Retinal pigment epithelial cell (primary cell): ENCODE data around the gene ARHGAP19.
A peak's percentile ranks its signal among the peaks of the same experiment; 100 is the strongest.

Source experiments
- DNase-seq: peaks from one replicate; pipeline ENCODE4 v3.0.0-alpha.2; 2010; ENCODE audit warnings: low read depth
- H3K4me3 ChIP-seq: 2 replicates; pipeline ENCODE4 v1.5.1; 2011; ENCODE audit warnings: mild to moderate bottlenecking, low read length, control low read depth, moderate library complexity
- CTCF ChIP-seq: conservative IDR thresholded peaks from 2 replicates; pipeline ENCODE4 v1.5.1; 2011; ENCODE audit warnings: low read depth, low read length, control low read depth, inconsistent platforms

ARHGAP19 gene

GRCh38 chr10:97292097-97292861, at the start of gene ARHGAP19:
ARHGAP19 (minus strand) TSS chr10:97292637; CDS start chr10:97292627, 10 bp downstream.
- DNase-seq = peak; percentile 94
- peak within 1 kb of the TSS; percentile 65 for H3K4me3 ChIP-seq
- peak; percentile 33 for TF ChIP-seq CTCF

GRCh38 chr10:97341416-97341815, 49.0 kb upstream of the ARHGAP19 start:
- no peak for TF ChIP-seq CTCF
- H3K4me3 ChIP-seq = no peak overlapping the region
- no peak for DNase-seq

GRCh38 chr10:97338041-97338440, 45.6 kb upstream of the ARHGAP19 start:
- no peak for DNase-seq
- TF ChIP-seq CTCF = no peak
- no peak overlapping the region for H3K4me3 ChIP-seq

GRCh38 chr10:97336942-97337831, 44.8 kb upstream of the ARHGAP19 start:
- DNase-seq = no peak
- TF ChIP-seq CTCF = no peak
- H3K4me3 ChIP-seq = no peak overlapping the region

GRCh38 chr10:97336446-97336845, 44.0 kb upstream of the ARHGAP19 start:
- H3K4me3 ChIP-seq = no peak overlapping the region
- DNase-seq = no peak
- no peak for TF ChIP-seq CTCF

GRCh38 chr10:97336006-97336405, 43.6 kb upstream of the ARHGAP19 start:
- DNase-seq = no peak
- TF ChIP-seq CTCF = no peak
- H3K4me3 ChIP-seq = no peak overlapping the region
